GM18951 (cell line): ENCODE results near the gene PRDM5.

ENCODE experiments used
- POLR2A ChIP-seq: IDR thresholded peaks from 4 replicates; pipeline ENCODE4 v1.6.1; 2011; ENCODE audit warnings: mild to moderate bottlenecking; ENCODE audit not compliant: insufficient read length, insufficient read depth; ENCODE audit errors: extremely low read depth
- in situ Hi-C: fragments of 300-500 bp; cut with MboI; formaldehyde crosslinking; loops from one replicate; pipeline ENCODE4 v1.12.0; 2022; ENCODE audit warnings: low sequenced_read_pairs, mixed read lengths, inconsistent platforms; ENCODE audit not compliant: unreplicated experiment

Gene PRDM5

DNA sequence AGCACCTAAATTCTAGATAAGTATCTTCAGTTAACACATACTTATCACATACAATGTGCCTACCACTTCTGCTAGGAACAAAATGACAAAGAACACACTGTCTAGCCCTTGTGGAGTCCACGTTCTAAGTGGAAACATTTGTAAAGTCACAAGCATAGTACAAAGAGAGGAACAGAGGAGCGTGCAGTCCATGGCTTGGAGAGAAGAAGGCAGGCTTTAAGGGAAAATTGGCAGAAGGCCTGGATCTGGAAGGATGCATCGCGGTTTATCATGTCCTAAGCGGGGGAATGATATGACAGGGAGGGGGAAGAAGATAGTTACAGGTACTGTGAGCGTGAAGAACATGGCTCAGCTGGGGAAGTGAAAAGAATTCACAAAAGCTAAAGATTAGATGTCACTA lies 218.0 kb downstream of the PRDM5 start:
- no peak for TF ChIP-seq POLR2A
- in situ Hi-C loops, result no loop called here

DNA sequence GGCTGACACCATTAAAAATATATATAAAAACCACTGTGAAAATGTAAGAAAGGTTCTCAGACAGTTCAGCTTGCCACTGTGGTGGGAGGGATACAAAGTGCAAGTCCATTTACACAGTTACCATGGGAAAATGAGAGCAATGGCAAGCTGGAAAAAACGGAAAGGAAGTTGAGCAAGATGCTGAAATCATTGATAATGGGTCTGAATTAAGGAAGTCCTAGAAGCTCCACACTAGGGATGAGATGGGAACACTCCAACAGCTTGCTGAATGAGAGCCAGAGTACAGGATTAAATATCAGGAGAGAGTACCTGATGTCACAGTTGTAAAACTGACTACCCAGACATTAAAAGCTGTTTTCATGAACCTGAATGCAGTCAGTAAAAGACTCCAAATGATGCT lies 218.6 kb downstream of the PRDM5 start:
- TF ChIP-seq POLR2A, result no peak
- in situ Hi-C loops, result no loop called here

GRCh38 chr4:120699354-120699753 lies 223.2 kb downstream of the PRDM5 start:
- in situ Hi-C loops, result no loop called here
- no peak for TF ChIP-seq POLR2A

DNA sequence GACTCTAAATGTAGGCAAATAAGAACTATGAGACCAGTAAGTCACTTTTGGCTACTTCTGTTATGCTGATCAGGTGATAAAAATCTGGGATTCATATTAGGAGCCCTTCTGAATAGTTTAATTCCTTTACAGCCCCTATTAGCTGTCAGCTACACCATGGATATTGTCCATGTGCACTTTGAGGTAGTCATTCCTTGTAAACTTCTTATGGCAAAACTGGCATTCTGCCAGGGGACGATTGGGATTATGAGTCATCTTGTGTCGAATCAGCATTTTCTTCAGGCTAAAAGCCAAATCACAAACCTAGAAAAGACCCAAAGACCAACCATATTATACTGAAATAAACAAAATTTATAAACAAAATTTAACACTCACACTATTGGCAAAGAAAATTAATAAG lies 227.6 kb downstream of the PRDM5 start:
- in situ Hi-C loops, result no loop called here
- TF ChIP-seq POLR2A, result no peak

DNA sequence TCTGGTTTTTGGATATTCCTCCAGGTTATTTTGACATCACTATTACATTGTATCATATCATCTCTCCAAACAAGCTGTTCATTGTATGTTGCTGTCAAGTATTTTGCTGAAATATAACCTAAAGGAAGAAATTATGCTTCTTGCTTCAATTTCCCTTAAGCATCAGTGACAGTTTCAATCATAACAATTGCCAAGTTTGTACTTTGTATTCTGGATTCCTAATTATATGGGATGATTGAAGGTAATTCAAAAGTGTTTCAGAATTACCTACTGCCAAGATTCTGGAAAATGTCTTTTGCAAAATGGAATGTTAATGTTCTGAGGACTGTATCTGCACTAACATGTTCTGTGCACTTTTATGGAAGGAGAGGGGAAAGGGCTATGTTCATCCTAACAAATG lies 228.7 kb downstream of the PRDM5 start:
- in situ Hi-C loops, result no loop called here
- TF ChIP-seq POLR2A, result no peak

DNA sequence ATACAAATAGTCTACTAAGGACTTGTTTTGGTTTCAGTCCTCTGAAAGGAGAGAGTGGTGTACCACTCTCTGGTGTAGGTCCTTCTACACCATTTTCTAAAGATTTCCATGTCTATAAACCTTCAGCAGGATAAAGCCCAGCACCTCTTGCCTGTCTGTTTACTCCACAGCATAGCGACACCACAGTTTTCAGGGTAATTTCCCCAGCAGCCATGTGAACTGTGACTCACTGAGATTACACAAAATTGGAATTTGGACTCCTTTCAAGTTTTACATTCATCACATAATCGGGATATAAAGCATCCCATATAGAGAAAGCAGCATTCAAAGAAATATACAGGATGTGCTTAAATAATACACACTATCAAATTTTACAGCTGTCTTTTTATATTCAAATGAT lies 229.6 kb downstream of the PRDM5 start:
- no peak for TF ChIP-seq POLR2A
- in situ Hi-C loops, result no loop called here

GRCh38 chr4:120691536-120691935 lies 231.0 kb downstream of the PRDM5 start:
- no peak for TF ChIP-seq POLR2A
- in situ Hi-C loops, result no loop called here

DNA sequence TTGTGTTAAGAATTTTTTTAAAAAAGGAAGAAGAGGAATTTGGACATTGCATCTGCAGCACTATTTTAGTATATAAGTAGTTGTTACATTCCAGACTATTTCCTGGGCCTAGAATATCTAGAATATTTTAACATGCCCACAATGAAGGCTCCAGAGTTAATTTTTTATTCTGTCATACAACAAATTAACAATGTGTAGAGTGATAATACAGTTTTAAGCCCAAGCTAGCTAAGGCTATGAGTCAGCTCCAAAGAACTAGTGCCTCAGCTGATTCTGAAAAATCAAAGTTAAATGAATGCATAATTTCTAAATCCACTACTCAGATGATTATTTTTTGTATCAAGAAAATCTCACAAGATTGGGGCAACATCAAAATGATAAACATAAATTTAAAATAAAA lies 231.4 kb downstream of the PRDM5 start:
- in situ Hi-C loops, result no loop called here
- no peak for TF ChIP-seq POLR2A

- TF ChIP-seq POLR2A, result no peak
- in situ Hi-C loops, result no loop called here
These were observed 233.7 kb downstream of the PRDM5 start for GRCh38 chr4:120688791-120689190.

DNA sequence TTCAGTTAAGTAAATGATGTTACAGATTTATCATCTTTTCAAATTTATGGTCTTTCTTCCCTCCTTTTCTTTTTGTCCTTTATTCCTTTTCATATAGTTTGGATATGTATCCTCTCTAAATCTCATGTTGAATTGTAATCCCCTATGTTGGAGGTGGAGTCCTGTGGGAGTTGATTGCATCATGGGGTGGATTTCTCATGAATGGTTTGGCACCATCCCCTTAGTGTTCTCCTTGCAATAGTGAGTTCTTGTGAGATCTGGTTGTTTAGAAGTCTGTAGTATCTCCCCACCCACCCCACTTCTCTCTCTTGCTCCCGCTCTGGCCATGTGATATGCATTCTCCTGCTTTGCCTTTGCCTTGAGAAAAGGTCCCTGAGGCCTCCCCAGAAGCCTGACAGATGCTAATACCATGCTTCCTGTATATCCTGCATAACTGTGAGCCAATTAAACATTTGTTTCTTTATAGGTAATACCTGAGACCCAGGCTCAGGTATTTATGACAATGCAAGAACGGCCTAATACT lies 236.7 kb downstream of the PRDM5 start:
- TF ChIP-seq POLR2A, result no peak
- in situ Hi-C loops, result no loop called here

DNA sequence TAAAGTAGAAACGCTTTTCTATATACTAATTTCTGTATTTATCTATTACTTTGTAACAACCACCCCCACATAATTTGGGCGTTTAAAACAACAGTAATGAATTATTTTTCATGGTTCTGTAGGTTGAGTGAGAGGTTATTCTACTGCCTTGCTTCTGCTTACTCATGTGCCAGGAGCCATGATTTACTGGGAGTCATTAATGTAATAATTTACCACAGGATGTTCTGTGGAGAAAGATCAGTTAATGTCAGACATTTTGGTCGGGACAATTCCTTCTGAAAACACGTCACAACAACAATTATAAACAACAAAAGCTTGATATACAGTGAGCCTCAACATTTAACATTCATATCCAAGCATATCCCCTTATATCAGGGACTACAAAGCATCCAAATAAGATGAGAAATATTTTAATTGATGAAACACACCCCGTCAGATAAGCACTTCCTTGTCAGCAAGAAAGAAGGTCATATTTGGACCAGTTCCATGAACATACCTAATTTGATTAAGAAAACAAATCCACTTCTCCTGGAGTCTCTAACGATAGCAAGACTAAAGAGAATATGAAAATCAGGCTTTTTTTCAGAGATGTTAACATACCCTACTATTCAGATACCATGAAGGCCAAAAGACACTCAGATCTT lies 238.5 kb downstream of the PRDM5 start:
- TF ChIP-seq POLR2A, result no peak
- in situ Hi-C loops, result no loop called here

DNA sequence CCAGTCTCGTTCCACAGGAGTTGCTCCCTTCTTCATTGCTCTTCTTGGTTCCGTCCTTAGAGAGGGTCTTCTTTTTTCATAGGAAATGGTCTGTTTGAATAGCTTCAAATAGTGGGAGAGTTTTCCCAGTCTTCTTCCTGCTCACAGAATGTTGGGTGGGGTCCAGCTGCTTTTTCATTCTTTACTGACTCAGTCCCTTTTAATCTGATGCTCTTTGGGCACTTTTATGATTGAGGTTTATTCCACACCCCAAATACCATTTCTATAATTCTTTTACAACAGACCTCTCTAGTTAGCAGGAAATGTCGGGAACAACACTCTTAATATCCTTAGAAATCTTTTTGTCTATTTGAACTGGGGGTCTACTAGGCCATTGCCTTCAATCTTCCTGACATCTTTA lies 239.5 kb downstream of the PRDM5 start:
- in situ Hi-C loops, result no loop called here
- no peak for TF ChIP-seq POLR2A

GRCh38 chr4:120680647-120681228 lies 241.8 kb downstream of the PRDM5 start:
- in situ Hi-C loops, result no loop called here
- no peak for TF ChIP-seq POLR2A

- TF ChIP-seq POLR2A, result no peak
- in situ Hi-C loops, result no loop called here
These were observed 248.8 kb downstream of the PRDM5 start for GRCh38 chr4:120673696-120674095.
